Aorta (tissue), 5 donors: ENCODE results near the gene ZNF728. TPM values are rescaled to one million over a fixed set of nuclear protein-coding genes. Genes with fewer than 3 reads are reported as not detected.
"Not testable (repeated sequence)": the region's sequence is repeated elsewhere in the genome, so short reads cannot be mapped to it uniquely, and the experiment has no call there.

Experiments
- ATAC-seq: fragments of 200-7000 bp; cut with Tn5 transposase; one replicate; pipeline ENCODE4 v1.9.1; 2022; ENCODE audit warnings: moderate library complexity; ENCODE audit not compliant: low FRiP score
- DNase-seq, 2 donors: peaks; one replicate each; pipeline ENCODE4 v3.0.0-alpha.2; 2020
- H3K27ac ChIP-seq, 2 donors: one replicate each; pipeline ENCODE4 v1.5.1; 2013; ENCODE audit warnings: low read length in 2 of 2, mild to moderate bottlenecking in 2 of 2, moderate library complexity in 2 of 2, control low read depth in 1 of 2, inconsistent platforms in 1 of 2, low read depth in 1 of 2
- H3K27me3 ChIP-seq, 2 donors: one replicate each; pipeline ENCODE4 v1.6.1; 2013; ENCODE audit warnings: control low read depth in 1 of 2, low read length in 1 of 2, mild to moderate bottlenecking in 1 of 2, moderate library complexity in 1 of 2; ENCODE audit not compliant: insufficient read depth in 2 of 2, control insufficient read depth in 1 of 2
- H3K36me3 ChIP-seq, 2 donors: one replicate each; pipeline ENCODE4 v1.6.1; 2013; ENCODE audit warnings: control low read depth in 1 of 2, low read length in 1 of 2, mild to moderate bottlenecking in 1 of 2; ENCODE audit not compliant: insufficient read depth in 2 of 2, control insufficient read depth in 1 of 2
- H3K4me1 ChIP-seq, 2 donors: one replicate each; pipeline ENCODE4 v1.6.1; 2013; ENCODE audit warnings: low read length in 2 of 2, control low read depth in 1 of 2, mild to moderate bottlenecking in 1 of 2, moderate library complexity in 1 of 2; ENCODE audit not compliant: insufficient read depth in 2 of 2, control insufficient read depth in 1 of 2
- H3K4me3 ChIP-seq, 2 donors: one replicate each; pipeline ENCODE4 v1.5.1; 2013; ENCODE audit warnings: low read length in 2 of 2, control low read depth in 1 of 2, mild to moderate bottlenecking in 1 of 2
- H3K9me3 ChIP-seq: one replicate; pipeline ENCODE4 v1.6.1; 2013; ENCODE audit warnings: mild to moderate bottlenecking, low read length; ENCODE audit not compliant: control insufficient read depth
- WGBS, 2 donors: extraction: QIAGEN DNeasy Blood & Tissue Kit; methylation state at CpG; one replicate each; pipeline ENCODE4 v1.1.7; 2013; 5-methylcytosine and 5-hydroxymethylcytosine counted together
- intact Hi-C, 2 donors: fragments of 100-400 bp; cut with DNase I; formaldehyde crosslinking; loops; one replicate each; pipeline versions ENCODE4 v1.14.2 to v1.15.0; 2022
- long read RNA-seq, 2 donors: library from polyadenylated mRNA; unstranded; transcript quantifications; one replicate each; pipeline ENCODE4 v2.0.0, GENCODE V29; 2020 to 2021
- polyA plus RNA-seq, 2 donors: library from polyadenylated mRNA; stranded (reverse); fragments of 200-250 nt; gene quantifications; one replicate each; pipeline ENCODE4 v1.2.3, GENCODE V29; 2013
- total RNA-seq, 2 donors: library from RNA; stranded (reverse); fragmentation: NEBNext Ultra II Directional; extraction: Animal tissue kit (Norgen Biotek cat#: 25700); gene quantifications; one replicate each; pipeline ENCODE4 v1.2.1, GENCODE V29; 2021
- donor health status: healthy with polysubstance abuse.
- donor health status: Bipolar disorder and iron deficiency.
- donor health status: DM: no; HTN: no; CAD: no.
- donor health status: DM: no; HTN: no; CAD: no.
- donor health status: DM: yes; HTN: yes; CAD: no.

Gene ZNF728
- total RNA-seq (1 to 10 TPM; 3.5 to 6.4 TPM), polyA plus RNA-seq (under 1 TPM; 0.50 to 0.90 TPM)
- long read RNA-seq, donor 1, result 0 reads
- long read RNA-seq, donor 2, result 0 reads

DNA sequence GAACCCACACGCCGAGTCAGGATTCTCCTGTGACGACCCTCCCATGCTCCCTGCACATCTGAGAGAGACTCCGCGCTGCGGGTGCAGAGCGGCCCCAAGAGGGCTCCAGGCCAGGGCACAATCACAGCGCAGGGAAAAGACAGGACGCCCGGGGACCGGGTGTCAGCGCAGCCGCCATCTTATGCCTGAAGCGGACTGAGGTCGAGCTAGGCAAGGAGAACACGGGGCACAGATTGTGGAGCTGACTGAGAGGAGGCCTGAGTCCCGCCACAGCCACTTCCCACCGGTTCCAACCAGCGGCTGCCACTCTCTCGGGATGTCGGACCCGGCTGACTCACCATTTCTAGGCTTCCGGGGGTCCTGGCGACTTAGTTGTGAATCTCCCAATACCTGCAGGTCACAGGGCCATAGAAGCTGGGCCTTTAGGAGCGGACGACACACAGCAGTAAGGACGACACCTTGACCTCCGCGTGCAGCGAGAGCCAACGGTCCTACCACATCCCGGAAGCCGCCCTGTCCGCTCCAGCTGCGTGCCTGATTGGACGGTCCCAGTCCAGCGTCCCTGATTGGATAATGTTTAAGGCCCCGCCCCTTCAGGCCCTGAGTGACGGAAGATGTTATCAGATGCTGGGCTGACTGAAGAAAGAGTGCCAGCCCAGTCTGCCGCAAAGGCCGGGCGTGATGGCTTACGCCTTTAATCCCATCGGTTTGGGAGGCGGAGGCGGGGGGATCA is at the start of gene ZNF728:
ZNF728 (minus strand) TSS at position 487 of the 733 bp plus-strand sequence; CDS start at position 341, 146 bp downstream.
- DNase-seq (peak; percentile 83 to 89), ATAC-seq (peak; percentile 89)
- no peaks in the 10 kb centered on the region for H3K36me3 ChIP-seq
- peaks cover 3% of the 10 kb centered on the region for H3K9me3 ChIP-seq
- H3K4me3 ChIP-seq, result peak within 1 kb of the TSS in 1 of 2 donors; percentile 61
- H3K27ac ChIP-seq, result no peak within 1 kb of the TSS
- H3K4me1 ChIP-seq, result no peaks in the 10 kb centered on the region
- no peaks in the 10 kb centered on the region for H3K27me3 ChIP-seq
- WGBS, 2 donors, result 5% methylated on average over 46 of the region's 46 CpGs
- intact Hi-C loops, result no loop called here

DNA sequence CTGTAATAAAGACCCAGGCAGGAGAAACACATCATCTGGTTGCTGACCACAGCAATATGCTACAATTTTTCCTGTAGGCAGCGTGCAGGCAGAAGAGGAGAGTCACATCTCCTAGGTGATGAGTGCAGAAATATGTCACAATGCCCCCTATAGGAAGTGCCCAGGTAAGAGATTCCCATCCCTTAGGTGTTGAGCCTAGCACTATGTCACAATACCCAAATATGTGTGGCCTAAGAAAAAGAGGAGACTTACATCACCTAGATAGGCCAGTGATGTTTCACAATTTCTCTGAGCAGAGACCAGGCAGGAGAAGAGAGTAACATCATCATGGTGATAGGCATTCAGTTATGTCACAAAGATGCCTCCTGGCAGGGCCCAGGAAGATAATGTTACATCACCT is 49.4 kb upstream of the ZNF728 start:
- Histone ChIP-seq H3K4me3 (no peak overlapping the region), H3K9me3 (no peaks in the 10 kb centered on the region), H3K27ac (no peak overlapping the region), H3K36me3 (no peaks in the 10 kb centered on the region), H3K27me3 (no peaks in the 10 kb centered on the region), H3K4me1 (no peaks in the 10 kb centered on the region)
- 48 to 56% methylated on average over 1 of the region's 1 CpG for WGBS, 2 donors
- intact Hi-C loops, result no loop called here
- ATAC-seq (no peak), DNase-seq (no peak)

DNA sequence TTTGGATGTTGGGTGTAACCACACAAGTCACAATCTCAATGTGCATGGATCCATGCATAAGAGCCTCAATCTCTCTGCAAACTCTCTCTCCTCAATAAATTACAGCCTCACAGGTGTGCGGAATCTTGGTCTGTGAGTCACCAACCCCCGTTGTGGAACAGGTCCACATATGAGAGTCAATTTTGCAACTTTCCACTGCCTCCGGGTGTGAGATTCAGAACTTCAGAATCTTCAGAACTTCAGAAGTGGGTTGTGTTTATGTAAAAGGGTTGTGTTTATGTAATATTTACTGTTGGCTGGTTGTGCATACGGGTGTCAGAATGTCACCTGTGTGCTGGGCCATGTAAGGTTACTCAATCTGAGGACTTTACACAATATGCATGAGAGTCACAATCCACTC is 46.3 kb upstream of the ZNF728 start:
- Histone ChIP-seq H3K4me1 (no peaks in the 10 kb centered on the region), H3K4me3 (no peak overlapping the region), H3K9me3 (no peaks in the 10 kb centered on the region), H3K27me3 (no peaks in the 10 kb centered on the region), H3K27ac (no peak overlapping the region), H3K36me3 (no peaks in the 10 kb centered on the region)
- WGBS, 2 donors, result 63 to 79% methylated on average over 4 of the region's 4 CpGs
- DNase-seq (no peak), ATAC-seq (no peak)
- intact Hi-C loops, result no loop called here

DNA sequence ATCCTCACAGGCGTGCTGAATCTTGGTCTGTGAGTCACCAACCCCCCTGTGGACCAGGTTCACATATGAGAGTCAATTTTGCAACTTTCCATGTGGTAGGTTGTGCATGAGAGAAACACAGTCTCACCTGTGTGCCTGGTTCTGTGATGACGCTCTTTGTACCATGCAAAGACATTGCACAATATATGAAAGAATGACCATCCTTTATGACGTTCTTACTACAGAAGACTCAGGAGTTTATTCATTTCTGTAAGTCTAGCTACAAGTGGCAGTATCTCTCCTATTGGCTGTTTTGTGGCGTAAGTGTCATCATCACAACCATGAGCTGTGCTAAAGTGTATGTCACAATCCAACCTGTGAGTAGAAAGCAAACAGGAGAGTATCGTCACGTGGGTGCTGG is 43.8 kb upstream of the ZNF728 start:
- Histone ChIP-seq H3K27ac (no peak overlapping the region), H3K4me1 (no peaks in the 10 kb centered on the region), H3K36me3 (no peaks in the 10 kb centered on the region), H3K27me3 (no peaks in the 10 kb centered on the region), H3K9me3 (no peaks in the 10 kb centered on the region), H3K4me3 (no peak overlapping the region)
- 85 to 87% methylated on average over 6 of the region's 6 CpGs for WGBS, 2 donors
- intact Hi-C loops, result no loop called here
- ATAC-seq, result no peak
- DNase-seq, result no peak

DNA sequence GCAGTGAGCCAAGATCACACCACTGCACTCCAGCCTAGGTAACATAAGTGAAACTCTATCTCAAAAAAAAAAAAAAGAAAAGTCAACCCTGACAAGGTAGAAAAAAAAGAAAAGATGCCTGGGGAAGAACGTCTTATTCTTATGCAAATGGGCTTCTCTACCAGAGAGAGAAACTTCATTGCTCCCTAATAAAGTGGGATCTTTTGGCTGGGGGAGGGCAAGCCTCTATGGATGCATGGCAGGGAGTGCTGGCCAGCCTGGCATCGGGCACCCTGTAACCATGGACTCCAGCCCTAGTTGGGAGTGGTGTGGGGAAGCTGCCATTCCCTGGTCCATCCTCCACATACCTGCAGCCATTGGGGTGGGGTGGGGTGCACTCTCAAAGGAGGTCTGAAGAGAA is 30.7 kb upstream of the ZNF728 start:
- no peaks in the 10 kb centered on the region for H3K27me3 ChIP-seq
- intact Hi-C loops, result no loop called here
- WGBS, 2 donors, result 64 to 65% methylated on average over 2 of the region's 2 CpGs
- no peak overlapping the region for H3K27ac ChIP-seq
- no peak overlapping the region for H3K4me3 ChIP-seq
- H3K9me3 ChIP-seq, result no peaks in the 10 kb centered on the region
- no peaks in the 10 kb centered on the region for H3K36me3 ChIP-seq
- ATAC-seq (no peak), DNase-seq (no peak)
- no peaks in the 10 kb centered on the region for H3K4me1 ChIP-seq

DNA sequence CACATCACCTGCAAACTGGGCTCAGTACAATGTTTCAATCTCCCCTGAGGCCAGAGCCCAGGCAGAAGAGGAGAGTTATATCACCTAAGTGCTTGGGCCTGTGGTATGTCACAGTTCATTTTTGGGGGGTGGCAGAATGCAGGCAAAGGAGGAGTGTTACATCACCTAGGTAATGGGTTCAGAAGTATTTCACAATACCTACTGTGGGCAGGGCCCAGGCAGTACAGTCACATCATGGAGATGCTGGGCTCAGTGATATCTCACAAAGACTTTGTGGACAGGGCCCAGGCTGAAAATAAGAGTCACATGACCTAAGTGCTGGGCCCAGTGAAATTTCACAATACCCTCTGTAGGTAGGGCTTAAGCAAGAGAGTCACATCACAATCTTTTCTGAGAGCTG is 12.7 kb upstream of the ZNF728 start:
- H3K27ac ChIP-seq, result no peak overlapping the region
- H3K9me3 ChIP-seq, result peaks cover 1% of the 10 kb centered on the region
- H3K36me3 ChIP-seq, result no peaks in the 10 kb centered on the region
- no peak for DNase-seq
- H3K27me3 ChIP-seq, result no peaks in the 10 kb centered on the region
- H3K4me3 ChIP-seq, result no peak overlapping the region
- intact Hi-C loops, result no loop called here
- no peak for ATAC-seq
- H3K4me1 ChIP-seq, result no peaks in the 10 kb centered on the region

DNA sequence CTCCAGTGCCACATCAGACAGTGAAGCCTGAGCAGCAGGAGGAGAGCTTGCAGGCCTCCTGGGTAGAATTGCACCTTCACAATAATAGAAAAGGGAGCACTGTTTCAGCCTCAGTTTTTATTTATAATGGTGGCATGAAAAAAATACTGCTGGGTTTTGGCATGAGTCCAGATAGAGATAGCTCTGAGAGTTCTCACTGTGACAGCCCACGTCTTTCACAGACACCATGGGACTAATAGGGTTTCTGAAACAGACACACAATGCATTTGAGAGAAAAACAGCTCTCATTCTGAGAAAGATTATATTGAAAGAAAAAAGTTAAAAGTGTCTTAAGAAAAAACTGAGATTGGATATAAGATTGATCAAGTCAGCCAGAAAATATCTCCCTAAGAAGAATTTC is 8.0 kb downstream of the ZNF728 start:
- H3K9me3 ChIP-seq, result peaks cover 10% of the 10 kb centered on the region
- H3K27me3 ChIP-seq, H3K36me3 ChIP-seq, DNase-seq, H3K27ac ChIP-seq, intact Hi-C loops, ATAC-seq, H3K4me3 ChIP-seq, H3K4me1 ChIP-seq: not testable (repeated sequence)
- WGBS, 2 donors, result 59 to 71% methylated on average over 1 of the region's 1 CpG

DNA sequence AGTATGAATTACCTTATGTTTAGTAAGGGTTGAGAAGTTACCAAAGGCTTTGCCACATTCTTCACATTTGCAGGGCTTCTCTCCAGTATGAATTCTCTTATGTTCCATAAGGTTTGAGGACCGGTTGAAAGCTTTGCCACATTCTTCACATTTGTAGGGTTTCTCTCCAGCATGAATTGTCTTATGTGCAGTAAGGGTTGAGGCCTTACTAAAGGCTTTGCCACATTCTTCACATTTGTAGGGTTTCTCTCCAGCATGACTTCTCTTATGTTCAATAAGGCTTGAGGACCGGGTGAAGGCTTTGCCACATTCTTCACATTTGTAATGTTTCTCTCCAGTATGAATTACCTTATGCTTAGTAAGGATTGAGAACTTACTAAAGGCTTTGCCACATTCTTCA is 26.7 kb downstream of the ZNF728 start:
- H3K36me3 ChIP-seq, result peaks cover 4 to 5% of the 10 kb centered on the region in 2 donors
- ATAC-seq (no peak), DNase-seq (no peak)
- H3K27me3 ChIP-seq, result no peaks in the 10 kb centered on the region
- H3K4me3 ChIP-seq, result no peak overlapping the region
- intact Hi-C loops, result no loop called here
- WGBS, 2 donors, result 90 to 93% methylated on average over 2 of the region's 2 CpGs
- H3K4me1 ChIP-seq, result no peaks in the 10 kb centered on the region
- H3K9me3 ChIP-seq, result peaks cover 12% of the 10 kb centered on the region
- H3K27ac ChIP-seq, result no peak overlapping the region

DNA sequence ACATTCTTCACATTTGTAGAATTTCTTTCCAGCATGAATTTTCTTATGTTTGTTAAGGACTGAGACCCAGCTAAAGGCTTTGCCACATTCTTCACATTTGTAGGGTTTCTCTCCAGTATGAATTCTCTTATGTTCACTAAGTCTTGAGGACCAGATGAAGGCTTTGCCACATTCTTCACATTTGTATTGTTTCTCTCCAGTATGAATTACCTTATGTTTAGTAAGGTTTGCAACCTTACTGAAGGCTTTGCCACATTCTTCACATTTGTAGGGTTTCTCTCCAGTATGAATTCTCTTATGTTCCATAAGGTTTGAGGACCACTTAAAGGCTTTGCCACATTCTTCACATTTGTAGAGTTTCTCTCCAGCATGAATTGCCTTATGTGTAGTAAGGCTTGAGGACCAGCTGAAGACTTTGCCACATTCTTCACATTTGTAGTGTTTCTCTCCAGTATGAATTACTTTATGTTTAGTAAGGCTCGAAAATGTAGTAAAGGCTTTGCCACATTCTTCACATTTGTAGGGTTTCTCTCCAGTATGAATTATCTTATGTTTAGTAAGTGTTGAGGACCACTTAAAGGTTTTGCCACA is 27.3 kb downstream of the ZNF728 start:
- ATAC-seq, DNase-seq, H3K4me1 ChIP-seq, H3K27me3 ChIP-seq, H3K27ac ChIP-seq, intact Hi-C loops, H3K36me3 ChIP-seq, H3K4me3 ChIP-seq: not testable (repeated sequence)
- WGBS, 2 donors, result 78 to 83% methylated on average over 1 of the region's 1 CpG
- H3K9me3 ChIP-seq, result peaks cover 12% of the 10 kb centered on the region
